Mesenchymal stem cell (in vitro differentiated cells and primary cell): ENCODE data around the gene SLC9A9.
A peak's percentile ranks its signal among the peaks of the same experiment; 100 is the strongest.

ENCODE experiments used
- DNase-seq: peaks from one replicate; pipeline ENCODE4 v3.0.0-alpha.2; 2013
- H2AFZ ChIP-seq: one replicate; pipeline ENCODE4 v1.6.1; 2013; ENCODE audit warnings: low read depth, mild to moderate bottlenecking, control low read depth, inconsistent platforms, low read length, moderate library complexity
- H2AK5ac ChIP-seq: 2 replicates; pipeline ENCODE4 v1.6.1; 2013; ENCODE audit warnings: low read length, moderate library complexity, mild to moderate bottlenecking, inconsistent platforms; ENCODE audit not compliant: severe bottlenecking
- H2BK120ac ChIP-seq: one replicate; pipeline ENCODE4 v1.6.1; 2013; ENCODE audit warnings: low read depth, mild to moderate bottlenecking, inconsistent platforms, low read length, moderate library complexity
- H2BK12ac ChIP-seq, 2 experiments: one replicate each; pipeline ENCODE4 v1.6.1; 2013; ENCODE audit warnings: inconsistent platforms in 2 of 2, low read length in 2 of 2, mild to moderate bottlenecking in 2 of 2, moderate library complexity in 2 of 2, control low read depth in 1 of 2
- H2BK15ac ChIP-seq: one replicate; pipeline ENCODE4 v1.6.1; 2013; ENCODE audit warnings: mild to moderate bottlenecking, low read depth, inconsistent platforms; ENCODE audit not compliant: poor library complexity, severe bottlenecking
- H2BK5ac ChIP-seq: 2 replicates; pipeline ENCODE4 v1.6.1; 2013; ENCODE audit warnings: low read depth, mild to moderate bottlenecking, low read length, control low read depth, inconsistent platforms; ENCODE audit not compliant: poor library complexity, severe bottlenecking
- H3K14ac ChIP-seq, 2 experiments: one replicate each; pipeline ENCODE4 v1.6.1; 2013; ENCODE audit warnings: inconsistent platforms in 2 of 2, low read length in 2 of 2, control low read depth in 1 of 2, mild to moderate bottlenecking in 1 of 2, moderate library complexity in 1 of 2
- H3K18ac ChIP-seq, 2 experiments: one replicate each; pipeline ENCODE4 v1.6.1; 2013; ENCODE audit warnings: inconsistent platforms in 2 of 2, low read length in 2 of 2, control low read depth in 1 of 2, low read depth in 1 of 2, mild to moderate bottlenecking in 1 of 2
- H3K23ac ChIP-seq, 2 experiments: one replicate each; pipeline ENCODE4 v1.6.1; 2013; ENCODE audit warnings: inconsistent platforms in 2 of 2, low read length in 2 of 2, mild to moderate bottlenecking in 2 of 2, moderate library complexity in 2 of 2, control low read depth in 1 of 2
- H3K27ac ChIP-seq: 2 replicates; pipeline ENCODE4 v1.5.1; 2013; ENCODE audit warnings: mild to moderate bottlenecking, moderate library complexity, low read length, control low read depth, inconsistent platforms; ENCODE audit not compliant: poor library complexity, severe bottlenecking
- H3K27me3 ChIP-seq, 2 experiments: 2 replicates each; pipeline versions ENCODE4 v1.6.1 to v1.7.0; 2013; ENCODE audit warnings: low read length in 2 of 2, mild to moderate bottlenecking in 2 of 2, moderate library complexity in 2 of 2, control low read depth in 1 of 2, inconsistent platforms in 1 of 2; ENCODE audit not compliant: control insufficient read depth in 1 of 2, insufficient read depth in 1 of 2
- H3K36me3 ChIP-seq, 2 experiments: 2 replicates each; pipeline versions ENCODE4 v1.6.1 to v1.7.0; 2013; ENCODE audit warnings: low read length in 2 of 2, control low read depth in 1 of 2, inconsistent platforms in 1 of 2, low read depth in 1 of 2, mild to moderate bottlenecking in 1 of 2; ENCODE audit not compliant: insufficient read depth in 2 of 2, control insufficient read depth in 1 of 2
- H3K4ac ChIP-seq, 2 experiments: one replicate each; pipeline ENCODE4 v1.6.1; 2013; ENCODE audit warnings: inconsistent platforms in 2 of 2, low read length in 2 of 2, mild to moderate bottlenecking in 2 of 2, moderate library complexity in 2 of 2, control low read depth in 1 of 2, low read depth in 1 of 2
- H3K4me1 ChIP-seq: 2 replicates; pipeline ENCODE4 v1.6.1; 2013; ENCODE audit warnings: low read depth, low read length, control low read depth; ENCODE audit not compliant: control insufficient read depth, insufficient read depth
- H3K4me2 ChIP-seq: 2 replicates; pipeline ENCODE4 v1.6.1; 2013; ENCODE audit warnings: low read length, mild to moderate bottlenecking, inconsistent platforms; ENCODE audit not compliant: poor library complexity, severe bottlenecking
- H3K4me3 ChIP-seq, 2 experiments: 2 replicates each; pipeline versions ENCODE4 v1.5.1 to v1.7.0; 2013; ENCODE audit warnings: low read length in 2 of 2, mild to moderate bottlenecking in 2 of 2, control low read depth in 1 of 2, low read depth in 1 of 2; ENCODE audit not compliant: insufficient read depth in 1 of 2
- H3K79me1 ChIP-seq: replicated peaks from 2 replicates; pipeline ENCODE4 v1.6.1; 2013; ENCODE audit warnings: mild to moderate bottlenecking, control low read depth, low read length, inconsistent platforms; ENCODE audit not compliant: poor library complexity, severe bottlenecking
- H3K9ac ChIP-seq: 2 replicates; pipeline ENCODE4 v1.7.0; 2013; ENCODE audit warnings: mild to moderate bottlenecking, low read length, moderate library complexity
- H3K9me3 ChIP-seq: 2 replicates; pipeline ENCODE4 v1.7.0; 2013; ENCODE audit warnings: mild to moderate bottlenecking, low read length; ENCODE audit not compliant: control insufficient read depth
- H4K8ac ChIP-seq: one replicate; pipeline ENCODE4 v1.6.1; 2013; ENCODE audit warnings: inconsistent platforms, mild to moderate bottlenecking, low read length, moderate library complexity
- H4K91ac ChIP-seq: one replicate; pipeline ENCODE4 v1.6.1; 2013; ENCODE audit warnings: mild to moderate bottlenecking, low read length, inconsistent platforms
- WGBS: methylation state at CpG from one replicate; pipeline ENCODE4 v1.1.7; 2013; ENCODE audit warnings: mixed read lengths; 5-methylcytosine and 5-hydroxymethylcytosine counted together

Gene SLC9A9

DNA sequence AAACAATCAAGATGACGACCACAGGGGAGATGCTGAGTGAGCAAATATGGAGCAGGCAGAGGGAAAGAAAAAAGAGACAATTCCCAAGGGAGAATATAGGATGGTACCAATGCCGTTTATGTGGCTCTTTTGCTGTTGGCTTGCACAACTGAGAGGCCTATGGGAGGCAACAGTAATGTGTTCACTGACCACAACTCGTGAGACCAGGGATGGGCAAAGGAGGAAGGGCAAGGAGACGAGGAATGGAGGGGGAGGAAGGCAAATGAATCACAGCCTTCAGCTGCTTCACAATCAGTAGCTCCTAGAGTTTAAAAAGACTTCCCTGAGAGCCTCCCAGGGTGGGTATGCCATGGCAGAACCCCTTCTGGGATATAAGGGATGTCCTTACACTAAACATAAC, 131.5 kb downstream of the SLC9A9 start:
- H3K27me3 ChIP-seq = peaks cover 0 to 10% of the 10 kb centered on the region in 2 experiments
- H2AFZ ChIP-seq = no peak overlapping the region
- H3K23ac ChIP-seq = no peak overlapping the region
- H2AK5ac ChIP-seq = no peak overlapping the region
- WGBS = 64% methylated on average over 4 of the region's 4 CpGs
- no peak overlapping the region for H3K4ac ChIP-seq
- no peak overlapping the region for H4K8ac ChIP-seq
- H2BK120ac ChIP-seq = no peak overlapping the region
- no peak overlapping the region for H2BK5ac ChIP-seq
- H3K27ac ChIP-seq = no peak overlapping the region
- H2BK12ac ChIP-seq = no peak overlapping the region
- no peak overlapping the region for H3K18ac ChIP-seq
- no peak overlapping the region for H3K4me3 ChIP-seq
- no peak overlapping the region for H2BK15ac ChIP-seq
- H3K79me1 ChIP-seq = no peaks in the 10 kb centered on the region
- no peaks in the 10 kb centered on the region for H3K9me3 ChIP-seq
- DNase-seq = no peak
- H3K14ac ChIP-seq = no peak overlapping the region
- H3K4me1 ChIP-seq = no peaks in the 10 kb centered on the region
- H3K9ac ChIP-seq = no peak overlapping the region
- H3K36me3 ChIP-seq = no peaks in the 10 kb centered on the region
- no peak overlapping the region for H3K4me2 ChIP-seq
- no peak overlapping the region for H4K91ac ChIP-seq

DNA sequence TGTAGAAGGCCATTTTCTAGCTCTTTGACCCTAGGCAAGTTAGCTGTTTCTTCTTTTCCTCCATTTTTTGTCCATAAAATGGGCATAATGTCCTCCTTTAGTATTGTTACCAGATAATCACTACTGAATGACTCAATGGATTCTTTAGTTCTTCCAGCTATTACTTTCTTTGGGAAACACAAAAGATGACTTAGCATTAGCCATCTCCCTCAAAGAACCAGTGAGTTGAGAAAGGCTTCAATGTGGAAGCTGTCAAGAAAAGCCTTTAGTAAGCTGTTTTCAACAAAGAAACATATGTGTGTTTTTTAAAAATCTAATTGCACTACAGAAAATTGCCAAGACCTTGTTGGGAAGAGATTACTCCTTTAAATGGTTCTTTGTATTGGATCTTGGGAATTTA, 135.7 kb downstream of the SLC9A9 start:
- Histone ChIP-seq H2BK12ac (no peak overlapping the region), H3K27ac (no peak overlapping the region), H3K4ac (no peak overlapping the region), H3K4me1 (no peaks in the 10 kb centered on the region), H3K14ac (no peak overlapping the region), H4K8ac (no peak overlapping the region), H3K18ac (no peak overlapping the region), H3K9me3 (no peaks in the 10 kb centered on the region), H3K9ac (no peak overlapping the region), H2BK5ac (no peak overlapping the region), H3K4me3 (no peak overlapping the region), H2BK120ac (no peak overlapping the region), H3K79me1 (no peaks in the 10 kb centered on the region), H3K27me3 (peaks cover 0 to 10% of the 10 kb centered on the region in 2 experiments), H3K36me3 (no peaks in the 10 kb centered on the region), H2AK5ac (no peak overlapping the region), H4K91ac (no peak overlapping the region), H3K23ac (no peak overlapping the region), H2AFZ (no peak overlapping the region), H3K4me2 (no peak overlapping the region), H2BK15ac (no peak overlapping the region)
- no peak for DNase-seq

DNA sequence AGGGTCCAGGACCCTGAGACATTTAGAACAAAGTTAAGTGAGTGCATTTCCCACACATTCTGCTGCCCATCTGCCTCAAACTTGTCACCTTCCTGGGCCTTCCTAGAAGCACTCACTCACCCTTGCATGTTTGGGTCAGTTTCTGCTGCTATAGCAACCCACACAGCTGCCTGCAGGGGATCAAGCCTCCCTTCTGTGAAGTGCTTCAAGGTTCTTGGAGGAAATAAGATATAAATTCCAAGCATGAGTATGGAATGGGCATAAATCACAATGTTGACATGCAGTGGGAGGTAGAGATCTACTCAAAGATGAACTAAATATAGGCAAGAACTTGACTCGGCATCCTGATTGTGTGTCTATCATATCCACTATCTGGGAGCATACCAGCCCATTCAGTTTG, 140.4 kb downstream of the SLC9A9 start:
- DNase-seq = peak; percentile 28
- Histone ChIP-seq H3K27me3 (peaks cover 0 to 1% of the 10 kb centered on the region in 2 experiments), H3K14ac (no peak overlapping the region), H2BK120ac (no peak overlapping the region), H4K91ac (no peak overlapping the region), H2BK5ac (no peak overlapping the region), H3K18ac (no peak overlapping the region), H3K4me2 (no peak overlapping the region), H3K4me1 (no peaks in the 10 kb centered on the region), H3K4ac (no peak overlapping the region), H3K79me1 (no peaks in the 10 kb centered on the region), H3K4me3 (no peak overlapping the region), H3K36me3 (no peaks in the 10 kb centered on the region), H2AFZ (no peak overlapping the region), H2BK15ac (no peak overlapping the region), H2AK5ac (no peak overlapping the region), H3K9ac (no peak overlapping the region), H4K8ac (no peak overlapping the region), H3K23ac (no peak overlapping the region), H2BK12ac (no peak overlapping the region), H3K9me3 (no peaks in the 10 kb centered on the region), H3K27ac (no peak overlapping the region)
- WGBS = no CpG with 5 or more reads among the region's 1 CpG

DNA sequence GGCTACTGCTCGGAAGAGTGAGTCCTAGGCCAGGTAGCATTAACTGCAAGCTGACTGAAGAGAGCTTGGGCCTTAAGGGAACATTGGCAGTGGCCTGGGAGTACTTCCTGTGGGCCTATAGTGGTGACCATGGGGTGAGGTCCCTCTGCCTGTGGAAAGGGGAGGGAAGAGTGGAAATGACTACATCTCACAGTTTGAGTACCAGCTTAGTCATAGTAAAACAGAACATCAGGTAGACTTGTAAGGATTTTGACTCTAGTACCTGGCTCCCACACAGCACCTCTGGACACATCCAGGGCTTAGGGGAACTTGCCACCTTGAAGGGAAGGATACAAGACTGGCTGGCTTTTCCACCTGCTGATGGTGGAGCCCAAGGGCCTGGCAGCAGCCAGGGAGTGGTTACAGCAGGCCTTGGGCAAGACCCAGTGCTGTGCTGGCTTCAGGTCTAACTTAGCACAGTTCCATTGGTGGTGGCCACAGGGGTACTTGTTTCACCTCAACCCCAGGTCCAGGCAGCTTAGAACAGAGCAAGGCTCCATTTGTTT, 147.8 kb downstream of the SLC9A9 start:
- no peak overlapping the region for H4K8ac ChIP-seq
- H3K27me3 ChIP-seq = no peaks in the 10 kb centered on the region
- no peak overlapping the region for H3K14ac ChIP-seq
- no peak overlapping the region for H3K4me3 ChIP-seq
- DNase-seq = no peak
- no peak overlapping the region for H3K4me2 ChIP-seq
- H2AFZ ChIP-seq = no peak overlapping the region
- H2BK15ac ChIP-seq = no peak overlapping the region
- H2BK5ac ChIP-seq = no peak overlapping the region
- WGBS = 79% methylated on average over 1 of the region's 1 CpG
- H3K4me1 ChIP-seq = no peaks in the 10 kb centered on the region
- H3K18ac ChIP-seq = no peak overlapping the region
- H3K9me3 ChIP-seq = no peaks in the 10 kb centered on the region
- H2BK120ac ChIP-seq = no peak overlapping the region
- no peak overlapping the region for H2AK5ac ChIP-seq
- H3K36me3 ChIP-seq = no peaks in the 10 kb centered on the region
- no peak overlapping the region for H3K27ac ChIP-seq
- H4K91ac ChIP-seq = no peak overlapping the region
- no peak overlapping the region for H3K23ac ChIP-seq
- no peak overlapping the region for H3K4ac ChIP-seq
- H3K9ac ChIP-seq = no peak overlapping the region
- H2BK12ac ChIP-seq = no peak overlapping the region
- no peaks in the 10 kb centered on the region for H3K79me1 ChIP-seq
